H1 (cell line): ENCODE results near the gene CELSR3. TPM values are rescaled to one million over a fixed set of nuclear protein-coding genes. Genes with fewer than 3 reads are reported as not detected.
A peak's percentile ranks its signal among the peaks of the same experiment; 100 is the strongest.

Source experiments
- CTCF ChIA-PET: fragments of 300-600 bp; sonication (Branson Sonifier 250); formaldehyde crosslinking; loops from one replicate; lab custom pipeline; 2021; ENCODE audit not compliant: partially characterized antibody; lab: Charles Lee
- POLR2A ChIA-PET: fragments of 300-600 bp; sonication (Branson Sonifier 250); formaldehyde crosslinking; loops from one replicate; lab custom pipeline; 2021; ENCODE audit warnings: inconsistent platforms; ENCODE audit not compliant: partially characterized antibody; lab: Charles Lee
- DNase-seq, 2 experiments: peaks; one replicate each; pipeline versions ENCODE4 v3.0.0 to v3.0.0-alpha.2; 2010 to 2022; ENCODE audit warnings: low spot score in 2 of 2, low read depth in 1 of 2, mixed read lengths in 1 of 2
- FAIRE-seq: peaks from 2 replicates; lab custom pipeline; 2011; peaks lifted over from hg19 to GRCh38; lab: Jason Lieb, UNC
- H2AFZ ChIP-seq: 2 replicates; pipeline ENCODE4 v1.8.1; 2012; ENCODE audit warnings: low read length, inconsistent platforms
- H2AK5ac ChIP-seq: 2 replicates; pipeline ENCODE4 v1.6.1; 2013; ENCODE audit warnings: low read depth, low read length
- H2BK120ac ChIP-seq: replicated peaks from 2 replicates; pipeline ENCODE3; 2013; ENCODE audit warnings: low read depth, low read length, inconsistent platforms
- H2BK12ac ChIP-seq: 2 replicates; pipeline ENCODE4 v1.6.1; 2013; ENCODE audit warnings: low read depth, low read length
- H2BK15ac ChIP-seq: 2 replicates; pipeline ENCODE4 v1.6.1; 2013; ENCODE audit warnings: low read length
- H2BK20ac ChIP-seq: 2 replicates; pipeline ENCODE4 v1.6.1; 2013; ENCODE audit warnings: low read length
- H2BK5ac ChIP-seq: 2 replicates; pipeline ENCODE4 v1.6.1; 2013; ENCODE audit warnings: low read depth, low read length
- H3K14ac ChIP-seq: 2 replicates; pipeline ENCODE4 v1.6.1; 2013; ENCODE audit warnings: inconsistent platforms; ENCODE audit not compliant: insufficient read length
- H3K18ac ChIP-seq: 2 replicates; pipeline ENCODE4 v1.6.1; 2013; ENCODE audit warnings: low read length; ENCODE audit errors: extremely low read depth
- H3K23ac ChIP-seq: 2 replicates; pipeline ENCODE4 v1.6.1; 2013; ENCODE audit warnings: inconsistent platforms; ENCODE audit not compliant: insufficient read length
- H3K23me2 ChIP-seq: 2 replicates; pipeline ENCODE4 v1.6.1; 2013; ENCODE audit warnings: low read depth, low read length
- H3K27ac ChIP-seq: 2 replicates; pipeline ENCODE4 v1.6.1; 2011; ENCODE audit warnings: low read depth, low read length, inconsistent platforms
- H3K27me3 ChIP-seq, 4 experiments: replicated peaks in 1 of 4; 1 replicate in 1 of 4; 2 replicates in 3 of 4; pipeline versions ENCODE4 v1.6.1 to v1.8.1; 2011 to 2013; ENCODE audit warnings: low read length in 3 of 4, mild to moderate bottlenecking in 3 of 4, inconsistent platforms in 2 of 4, mixed read lengths in 2 of 4, moderate library complexity in 1 of 4; ENCODE audit not compliant: control insufficient read depth in 3 of 4, insufficient read depth in 3 of 4; ENCODE audit errors: extremely low read depth in 1 of 4
- H3K36me3 ChIP-seq, 4 experiments: 2 replicates each; pipeline versions ENCODE4 v1.6.1 to v1.8.1; 2011 to 2013; ENCODE audit warnings: mild to moderate bottlenecking in 4 of 4, low read length in 3 of 4, moderate library complexity in 2 of 4, control low read depth in 1 of 4, inconsistent platforms in 1 of 4; ENCODE audit not compliant: insufficient read depth in 4 of 4, control insufficient read depth in 2 of 4
- H3K4ac ChIP-seq: replicated peaks from 2 replicates; pipeline ENCODE3; 2013; ENCODE audit warnings: low read length, low read depth, mixed read lengths, inconsistent platforms; ENCODE audit not compliant: insufficient read length
- H3K4me1 ChIP-seq, 4 experiments: replicated peaks in 1 of 4; 1 replicate in 1 of 4; 2 replicates in 3 of 4; pipeline versions ENCODE4 v1.6.1 to v1.8.1; 2011 to 2013; ENCODE audit warnings: low read length in 3 of 4, inconsistent platforms in 2 of 4, mixed read lengths in 1 of 4; ENCODE audit not compliant: insufficient read depth in 4 of 4, control insufficient read depth in 3 of 4
- H3K4me2 ChIP-seq, 2 experiments: 2 replicates each; pipeline versions ENCODE4 v1.6.1 to v1.8.1; 2011 to 2013; ENCODE audit warnings: low read depth in 2 of 2, low read length in 2 of 2, control low read depth in 1 of 2, inconsistent platforms in 1 of 2, mild to moderate bottlenecking in 1 of 2; ENCODE audit not compliant: insufficient read depth in 1 of 2
- H3K4me3 ChIP-seq, 4 experiments: fragments of 200-600, 300-600 bp in 1 of 4; sonication (generic), shearing (Covaris generic), sonication (Bioruptor Twin) in 1 of 4; 2 replicates each; pipeline versions ENCODE4 v1.5.1 to v1.8.1; 2011 to 2016; ENCODE audit warnings: low read length in 4 of 4, low read depth in 3 of 4, control low read depth in 2 of 4, inconsistent platforms in 2 of 4, mild to moderate bottlenecking in 2 of 4, mixed read lengths in 1 of 4, moderate library complexity in 1 of 4; ENCODE audit not compliant: insufficient read depth in 2 of 4; ENCODE audit errors: extremely low read depth in 1 of 4
- H3K56ac ChIP-seq: replicated peaks from 2 replicates; pipeline ENCODE3; 2013; ENCODE audit warnings: low read depth, mild to moderate bottlenecking, mixed read lengths, low read length, inconsistent platforms; ENCODE audit not compliant: insufficient read length
- H3K79me1 ChIP-seq: 2 replicates; pipeline ENCODE4 v1.6.1; 2013; ENCODE audit warnings: low read depth, low read length, control low read depth
- H3K79me2 ChIP-seq, 2 experiments: 2 replicates each; pipeline versions ENCODE4 v1.6.1 to v1.8.1; 2012 to 2013; ENCODE audit warnings: low read length in 2 of 2, mild to moderate bottlenecking in 2 of 2, inconsistent platforms in 1 of 2; ENCODE audit not compliant: insufficient read depth in 2 of 2, control insufficient read depth in 1 of 2
- H3K9ac ChIP-seq, 4 experiments: replicated peaks in 1 of 4; 1 replicate in 1 of 4; 2 replicates in 3 of 4; pipeline versions ENCODE4 v1.6.1 to v1.8.1; 2011 to 2013; ENCODE audit warnings: low read depth in 3 of 4, low read length in 3 of 4, control low read depth in 2 of 4, mild to moderate bottlenecking in 2 of 4, moderate library complexity in 2 of 4, inconsistent platforms in 1 of 4; ENCODE audit errors: extremely low read depth in 1 of 4
- H3K9me3 ChIP-seq, 2 experiments: 2 replicates each; pipeline versions ENCODE4 v1.6.1 to v1.8.1; 2012 to 2013; ENCODE audit warnings: mild to moderate bottlenecking in 2 of 2, moderate library complexity in 2 of 2, control low read depth in 1 of 2, inconsistent platforms in 1 of 2, low read depth in 1 of 2, low read length in 1 of 2, mixed read lengths in 1 of 2; ENCODE audit not compliant: insufficient read depth in 2 of 2
- H4K20me1 ChIP-seq, 2 experiments: replicated peaks in 1 of 2; 2 replicates each; pipeline versions ENCODE3 to v1.8.1; 2011 to 2013; ENCODE audit warnings: inconsistent platforms in 2 of 2, low read length in 2 of 2, mild to moderate bottlenecking in 1 of 2; ENCODE audit not compliant: insufficient read depth in 2 of 2, control insufficient read depth in 1 of 2
- H4K5ac ChIP-seq: 2 replicates; pipeline ENCODE4 v1.6.1; 2013; ENCODE audit warnings: low read length, low read depth, mixed read lengths, inconsistent platforms; ENCODE audit not compliant: insufficient read length
- H4K8ac ChIP-seq: 2 replicates; pipeline ENCODE4 v1.8.0; 2013; ENCODE audit warnings: mild to moderate bottlenecking, moderate library complexity, low read length, inconsistent platforms; ENCODE audit not compliant: insufficient read depth; ENCODE audit errors: extremely low read depth
- H4K91ac ChIP-seq: replicated peaks from 2 replicates; pipeline ENCODE3; 2013; ENCODE audit warnings: low read length, mixed read lengths, inconsistent platforms; ENCODE audit not compliant: insufficient read length
- HDAC2 ChIP-seq, 2 experiments: fragments of 300-600 bp in 1 of 2; sonication (generic) in 1 of 2; IDR thresholded peaks; 2 replicates each; pipeline ENCODE4 v1.6.1; 2011 to 2012; ENCODE audit warnings: low read depth in 2 of 2, low read length in 2 of 2, mild to moderate bottlenecking in 2 of 2, moderate library complexity in 2 of 2, borderline replicate concordance in 1 of 2, inconsistent platforms in 1 of 2
- KDM1A ChIP-seq: fragments of 200-600, 300-600 bp; sonication (generic); IDR thresholded peaks from 2 replicates; pipeline ENCODE4 v1.7.1; 2016; ENCODE audit warnings: mild to moderate bottlenecking, low read length, borderline replicate concordance
- POLR2A ChIP-seq, 2 experiments: IDR thresholded peaks; 1 replicate in 1 of 2; 2 replicates in 1 of 2; pipeline ENCODE4 v1.6.1; 2011; ENCODE audit warnings: low read depth in 2 of 2, low read length in 2 of 2, mild to moderate bottlenecking in 2 of 2; ENCODE audit errors: control extremely low read depth in 1 of 2
- TAF1 ChIP-seq: IDR thresholded peaks from 2 replicates; pipeline ENCODE4 v1.6.1; 2011; ENCODE audit warnings: mild to moderate bottlenecking, low read depth, low read length
- WGBS, 2 experiments: shearing (Covaris generic) in 1 of 2; methylation state at CpG; one replicate each; pipeline versions ENCODE4 v1.1.6 to v1.1.7; 2013 to 2015; ENCODE audit warnings: low lambda C conversion rate in 2 of 2, mixed read lengths in 2 of 2, inconsistent platforms in 1 of 2, low coverage in 1 of 2, missing lambda C conversion rate in 1 of 2; ENCODE audit not compliant: insufficient replicate concordance in 2 of 2, insufficient coverage in 1 of 2, insufficient read length in 1 of 2; ENCODE audit errors: extremely low coverage in 1 of 2, missing lambda C conversion rate in 1 of 2; 5-methylcytosine and 5-hydroxymethylcytosine counted together
- polyA plus RNA-seq, 7 experiments: library from polyadenylated mRNA; depleted of rRNA in 3 of 7; stranded (reverse) in 5 of 7; unstranded in 2 of 7; fragments of >200 nt in 5 of 7; fragments of 200-250 nt in 2 of 7; gene quantifications; 1 replicate in 5 of 7; 2 replicates in 1 of 7; 4 replicates in 1 of 7; pipeline versions ENCODE4 v1.2.1 to v1.2.3, GENCODE V29; 2011 to 2013; ENCODE audit warnings: missing spikeins in 2 of 7, mixed read lengths in 2 of 7
- total RNA-seq: library from RNA; stranded (reverse); fragmentation: NEBNext Ultra II Directional; extraction: Animal tissue kit (Norgen Biotek cat#: 25700); gene quantifications from 2 replicates; pipeline ENCODE4 v1.2.1, GENCODE V29; 2021

CELSR3 gene
- total and polyA plus RNA-seq, 2 of the 8 experiments (the other 6 are each of a cell fraction or from before 2014, with no cell fraction given), result 11.6 to 29.5 TPM

- Histone ChIP-seq H3K27me3 (no peaks in the 10 kb centered on the region), H2BK20ac (no peak overlapping the region), H2AK5ac (no peak overlapping the region), H3K79me1 (peaks cover 2% of the 10 kb centered on the region), H2BK12ac (no peak overlapping the region), H4K20me1 (peaks cover 10 to 21% of the 10 kb centered on the region in 2 experiments), H3K18ac (no peak overlapping the region), H3K36me3 (peaks cover 2 to 44% (median 11%) of the 10 kb centered on the region in 4 experiments; a peak in 5 of 8 replicates), H4K8ac (no peak overlapping the region), H3K23ac (no peak overlapping the region), H3K4ac (no peak overlapping the region), H3K27ac (peak overlapping the region; percentile 25; the same call in 1 of the 2 replicates), H3K56ac (no peak overlapping the region), H2BK120ac (no peak overlapping the region), H3K9me3 (no peaks in the 10 kb centered on the region), H3K9ac (no peak overlapping the region), H2BK15ac (no peak overlapping the region), H3K14ac (no peak overlapping the region), H4K5ac (no peak overlapping the region), H2AFZ (no peak overlapping the region), H3K4me1 (peaks cover 0 to 6% (median 3%) of the 10 kb centered on the region in 4 experiments; a peak in 5 of 7 replicates), H4K91ac (no peak overlapping the region), H2BK5ac (peak overlapping the region; percentile 62; the same call in 1 of the 2 replicates), H3K79me2 (peaks cover 46 to 93% of the 10 kb centered on the region in 2 experiments), H3K4me3 (peak overlapping the region in 1 of 4 experiments; percentile 42; a peak in 2 of 8 replicates), H3K4me2 (peak overlapping the region; percentile 58 to 61), H3K23me2 (no peaks in the 10 kb centered on the region)
- no peak for DNase-seq
- ChIA-PET POLR2A (interaction anchor here (0.9 to 13.3 kb wide), 3 partner anchors 9 to 54 kb away, joined by 3 to 187 read pairs (median 5); partner anchors contain the start of gene IP6K2), CTCF (interaction anchor here (0.6 kb wide), 2 partner anchors 35 to 37 kb away, joined by 3 read pairs; no protein-coding TSS in a partner anchor)
- FAIRE-seq, result no peak
- WGBS, 2 experiments, result 57% methylated on average over 6 of the region's 6 CpGs; no CpG with 5 or more reads in 1 of the 2 experiments
- TF ChIP-seq TAF1, result no peak
- TF ChIP-seq POLR2A (IDR thresholded peaks at IDR 0.05; ENCODE audit: control extremely low read depth in 1 of 2, low read depth in 2 of 2, low read length in 2 of 2), result 0 out of 3 replicates have a peak, but pooled peaks of 1 of the 2 experiments have one; percentile 19
- TF ChIP-seq HDAC2 (IDR thresholded peaks at IDR 0.05; ENCODE audit: borderline replicate concordance in 1 of 2, low read depth in 2 of 2, low read length in 2 of 2), result peak in 1 of 2 experiments; percentile 44; a peak in 1 of 4 replicates
- TF ChIP-seq KDM1A, result peak; percentile 93
These were observed 39.7 kb upstream of the CELSR3 start for GRCh38 chr3:48702320-48702920.
